MM.1S (cell line): ENCODE results near the gene TNFRSF9.

ENCODE experiments used
- EZH2 ChIP-seq: fragments of 300-600 bp; sonication (generic); optimal IDR thresholded peaks from 2 replicates; pipeline ENCODE3; 2017; ENCODE audit warnings: low read depth, mild to moderate bottlenecking, antibody characterized with exemption, low read length, mixed read lengths
- EZH2phosphoT487 ChIP-seq: fragments of 300-600 bp; sonication (generic); IDR thresholded peaks from 2 replicates; pipeline ENCODE4 v1.6.1; 2018; ENCODE audit warnings: antibody characterized with exemption, low read length
- TF ChIP-seq, protein P1 (sequence below): fragments of 300-600 bp; sonication (generic); IDR thresholded peaks from 2 replicates; pipeline ENCODE4 v1.5.1; 2016; ENCODE audit warnings: antibody characterized with exemption, low read length, mixed read lengths

DNA sequence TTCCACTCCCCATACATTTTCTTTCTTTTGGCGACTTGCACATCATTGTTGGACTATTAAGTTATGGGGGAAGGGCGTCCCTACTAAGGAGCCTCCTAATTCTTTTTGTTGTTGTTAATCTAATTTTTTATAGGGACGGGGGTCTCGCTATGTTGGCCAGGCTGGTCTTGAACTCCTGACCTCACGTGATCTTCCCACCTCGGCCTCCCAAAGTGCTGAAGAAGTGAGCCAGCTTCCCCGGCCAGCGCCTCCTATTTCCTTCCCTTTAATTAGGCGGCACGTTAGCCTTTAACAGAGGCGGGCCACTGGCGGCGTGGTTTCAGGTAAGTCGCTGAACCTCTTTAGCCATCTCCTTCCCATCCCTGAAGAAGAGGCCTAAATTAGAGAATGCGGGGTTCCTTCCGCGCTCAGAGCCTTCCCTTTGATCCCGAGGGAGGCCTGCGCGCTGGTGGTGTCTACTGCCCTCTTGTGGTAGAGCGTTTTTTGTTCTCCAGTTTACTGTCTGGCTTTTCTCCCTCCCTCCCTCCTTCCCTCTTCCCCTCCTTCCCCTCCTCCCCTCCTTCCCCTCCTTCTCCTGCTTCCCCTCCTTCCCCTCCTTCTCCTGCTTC is 38.1 kb downstream of the TNFRSF9 start:
- TF ChIP-seq EZH2phosphoT487 (no peak), EZH2 (no peak)
- TF ChIP-seq, protein P1, sequence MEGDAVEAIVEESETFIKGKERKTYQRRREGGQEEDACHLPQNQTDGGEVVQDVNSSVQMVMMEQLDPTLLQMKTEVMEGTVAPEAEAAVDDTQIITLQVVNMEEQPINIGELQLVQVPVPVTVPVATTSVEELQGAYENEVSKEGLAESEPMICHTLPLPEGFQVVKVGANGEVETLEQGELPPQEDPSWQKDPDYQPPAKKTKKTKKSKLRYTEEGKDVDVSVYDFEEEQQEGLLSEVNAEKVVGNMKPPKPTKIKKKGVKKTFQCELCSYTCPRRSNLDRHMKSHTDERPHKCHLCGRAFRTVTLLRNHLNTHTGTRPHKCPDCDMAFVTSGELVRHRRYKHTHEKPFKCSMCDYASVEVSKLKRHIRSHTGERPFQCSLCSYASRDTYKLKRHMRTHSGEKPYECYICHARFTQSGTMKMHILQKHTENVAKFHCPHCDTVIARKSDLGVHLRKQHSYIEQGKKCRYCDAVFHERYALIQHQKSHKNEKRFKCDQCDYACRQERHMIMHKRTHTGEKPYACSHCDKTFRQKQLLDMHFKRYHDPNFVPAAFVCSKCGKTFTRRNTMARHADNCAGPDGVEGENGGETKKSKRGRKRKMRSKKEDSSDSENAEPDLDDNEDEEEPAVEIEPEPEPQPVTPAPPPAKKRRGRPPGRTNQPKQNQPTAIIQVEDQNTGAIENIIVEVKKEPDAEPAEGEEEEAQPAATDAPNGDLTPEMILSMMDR = peak; percentile 56
